ENCODE results near the gene C5AR1.

The C5AR1 gene

GRCh38 chr19:47316513-47316912, 6.9 kb downstream of the C5AR1 start:
- Histone ChIP-seq H3K27ac (replicated peaks) (no peak overlapping the region), H3K27me3 (ENCODE audit: insufficient read depth, poor library complexity, severe bottlenecking) (no peaks in the 10 kb centered on the region), H3K4me3 (replicated peaks; ENCODE audit: insufficient read depth, low read length) (no peak overlapping the region)
- no peak for DNase-seq (ENCODE audit: low read depth in 1 of 2, low spot score in 1 of 2)
- TF ChIP-seq, protein P1, sequence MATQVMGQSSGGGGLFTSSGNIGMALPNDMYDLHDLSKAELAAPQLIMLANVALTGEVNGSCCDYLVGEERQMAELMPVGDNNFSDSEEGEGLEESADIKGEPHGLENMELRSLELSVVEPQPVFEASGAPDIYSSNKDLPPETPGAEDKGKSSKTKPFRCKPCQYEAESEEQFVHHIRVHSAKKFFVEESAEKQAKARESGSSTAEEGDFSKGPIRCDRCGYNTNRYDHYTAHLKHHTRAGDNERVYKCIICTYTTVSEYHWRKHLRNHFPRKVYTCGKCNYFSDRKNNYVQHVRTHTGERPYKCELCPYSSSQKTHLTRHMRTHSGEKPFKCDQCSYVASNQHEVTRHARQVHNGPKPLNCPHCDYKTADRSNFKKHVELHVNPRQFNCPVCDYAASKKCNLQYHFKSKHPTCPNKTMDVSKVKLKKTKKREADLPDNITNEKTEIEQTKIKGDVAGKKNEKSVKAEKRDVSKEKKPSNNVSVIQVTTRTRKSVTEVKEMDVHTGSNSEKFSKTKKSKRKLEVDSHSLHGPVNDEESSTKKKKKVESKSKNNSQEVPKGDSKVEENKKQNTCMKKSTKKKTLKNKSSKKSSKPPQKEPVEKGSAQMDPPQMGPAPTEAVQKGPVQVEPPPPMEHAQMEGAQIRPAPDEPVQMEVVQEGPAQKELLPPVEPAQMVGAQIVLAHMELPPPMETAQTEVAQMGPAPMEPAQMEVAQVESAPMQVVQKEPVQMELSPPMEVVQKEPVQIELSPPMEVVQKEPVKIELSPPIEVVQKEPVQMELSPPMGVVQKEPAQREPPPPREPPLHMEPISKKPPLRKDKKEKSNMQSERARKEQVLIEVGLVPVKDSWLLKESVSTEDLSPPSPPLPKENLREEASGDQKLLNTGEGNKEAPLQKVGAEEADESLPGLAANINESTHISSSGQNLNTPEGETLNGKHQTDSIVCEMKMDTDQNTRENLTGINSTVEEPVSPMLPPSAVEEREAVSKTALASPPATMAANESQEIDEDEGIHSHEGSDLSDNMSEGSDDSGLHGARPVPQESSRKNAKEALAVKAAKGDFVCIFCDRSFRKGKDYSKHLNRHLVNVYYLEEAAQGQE (IDR thresholded peaks at IDR 0.05; ENCODE audit: insufficient replicate concordance, low read depth): no peak
- TF ChIP-seq SPI1 (IDR thresholded peaks at IDR 0.05; ENCODE audit: borderline replicate concordance, low read depth) (no peak), CTCF (IDR thresholded peaks at IDR 0.05; ENCODE audit: insufficient read depth, low read length) (no peak), GABPA (IDR thresholded peaks at IDR 0.05; ENCODE audit: low read depth) (no peak), POLR2AphosphoS5 (IDR thresholded peaks at IDR 0.05; ENCODE audit: low read depth) (no peak)

DNA sequence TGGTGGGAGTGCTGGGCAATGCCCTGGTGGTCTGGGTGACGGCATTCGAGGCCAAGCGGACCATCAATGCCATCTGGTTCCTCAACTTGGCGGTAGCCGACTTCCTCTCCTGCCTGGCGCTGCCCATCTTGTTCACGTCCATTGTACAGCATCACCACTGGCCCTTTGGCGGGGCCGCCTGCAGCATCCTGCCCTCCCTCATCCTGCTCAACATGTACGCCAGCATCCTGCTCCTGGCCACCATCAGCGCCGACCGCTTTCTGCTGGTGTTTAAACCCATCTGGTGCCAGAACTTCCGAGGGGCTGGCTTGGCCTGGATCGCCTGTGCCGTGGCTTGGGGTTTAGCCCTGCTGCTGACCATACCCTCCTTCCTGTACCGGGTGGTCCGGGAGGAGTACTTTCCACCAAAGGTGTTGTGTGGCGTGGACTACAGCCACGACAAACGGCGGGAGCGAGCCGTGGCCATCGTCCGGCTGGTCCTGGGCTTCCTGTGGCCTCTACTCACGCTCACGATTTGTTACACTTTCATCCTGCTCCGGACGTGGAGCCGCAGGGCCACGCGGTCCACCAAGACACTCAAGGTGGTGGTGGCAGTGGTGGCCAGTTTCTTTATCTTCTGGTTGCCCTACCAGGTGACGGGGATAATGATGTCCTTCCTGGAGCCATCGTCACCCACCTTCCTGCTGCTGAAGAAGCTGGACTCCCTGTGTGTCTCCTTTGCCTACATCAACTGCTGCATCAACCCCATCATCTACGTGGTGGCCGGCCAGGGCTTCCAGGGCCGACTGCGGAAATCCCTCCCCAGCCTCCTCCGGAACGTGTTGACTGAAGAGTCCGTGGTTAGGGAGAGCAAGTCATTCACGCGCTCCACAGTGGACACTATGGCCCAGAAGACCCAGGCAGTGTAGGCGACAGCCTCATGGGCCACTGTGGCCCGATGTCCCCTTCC, 10.5 kb downstream of the C5AR1 start:
- no peaks in the 10 kb centered on the region for H3K27me3 ChIP-seq (ENCODE audit: insufficient read depth, poor library complexity, severe bottlenecking)
- TF ChIP-seq GABPA (IDR thresholded peaks at IDR 0.05; ENCODE audit: low read depth) (no peak), POLR2AphosphoS5 (IDR thresholded peaks at IDR 0.05; ENCODE audit: low read depth) (no peak), CTCF (IDR thresholded peaks at IDR 0.05; ENCODE audit: insufficient read depth, low read length) (no peak)
- TF ChIP-seq, protein P1 (IDR thresholded peaks at IDR 0.05; ENCODE audit: insufficient replicate concordance, low read depth): no peak
- no peak overlapping the region for H3K4me3 ChIP-seq (replicated peaks; ENCODE audit: insufficient read depth, low read length)
- DNase-seq (ENCODE audit: low read depth in 1 of 2, low spot score in 1 of 2): no peak
- no peak overlapping the region for H3K27ac ChIP-seq (replicated peaks)

GRCh38 chr19:47321630-47322029, 12.0 kb downstream of the C5AR1 start:
- no peak overlapping the region for H3K4me3 ChIP-seq (replicated peaks; ENCODE audit: insufficient read depth, low read length)
- DNase-seq (ENCODE audit: low read depth in 1 of 2, low spot score in 1 of 2): no peak
- H3K27ac ChIP-seq (replicated peaks): no peak overlapping the region; the same call in 1 of the 2 replicates
- TF ChIP-seq, protein P1 (IDR thresholded peaks at IDR 0.05; ENCODE audit: insufficient replicate concordance, low read depth): no peak
- TF ChIP-seq POLR2AphosphoS5 (IDR thresholded peaks at IDR 0.05; ENCODE audit: low read depth) (no peak), GABPA (IDR thresholded peaks at IDR 0.05; ENCODE audit: low read depth) (no peak), CTCF (IDR thresholded peaks at IDR 0.05; ENCODE audit: insufficient read depth, low read length) (no peak), SPI1 (IDR thresholded peaks at IDR 0.05; ENCODE audit: borderline replicate concordance, low read depth) (no peak)
- no peaks in the 10 kb centered on the region for H3K27me3 ChIP-seq (ENCODE audit: insufficient read depth, poor library complexity, severe bottlenecking)
